GM19467 (cell line): ENCODE data around the gene SLC50A1.
"Not testable (repeated sequence)": the region's sequence is repeated elsewhere in the genome, so short reads cannot be mapped to it uniquely, and the experiment has no call there.

Source experiments
- ATAC-seq: cut with Tn5 transposase; IDR thresholded peaks from one replicate; pipeline ENCODE4 v1.9.1; 2021; ENCODE audit warnings: mild to moderate bottlenecking, moderate library complexity; ENCODE audit not compliant: unreplicated experiment

SLC50A1 gene

DNA sequence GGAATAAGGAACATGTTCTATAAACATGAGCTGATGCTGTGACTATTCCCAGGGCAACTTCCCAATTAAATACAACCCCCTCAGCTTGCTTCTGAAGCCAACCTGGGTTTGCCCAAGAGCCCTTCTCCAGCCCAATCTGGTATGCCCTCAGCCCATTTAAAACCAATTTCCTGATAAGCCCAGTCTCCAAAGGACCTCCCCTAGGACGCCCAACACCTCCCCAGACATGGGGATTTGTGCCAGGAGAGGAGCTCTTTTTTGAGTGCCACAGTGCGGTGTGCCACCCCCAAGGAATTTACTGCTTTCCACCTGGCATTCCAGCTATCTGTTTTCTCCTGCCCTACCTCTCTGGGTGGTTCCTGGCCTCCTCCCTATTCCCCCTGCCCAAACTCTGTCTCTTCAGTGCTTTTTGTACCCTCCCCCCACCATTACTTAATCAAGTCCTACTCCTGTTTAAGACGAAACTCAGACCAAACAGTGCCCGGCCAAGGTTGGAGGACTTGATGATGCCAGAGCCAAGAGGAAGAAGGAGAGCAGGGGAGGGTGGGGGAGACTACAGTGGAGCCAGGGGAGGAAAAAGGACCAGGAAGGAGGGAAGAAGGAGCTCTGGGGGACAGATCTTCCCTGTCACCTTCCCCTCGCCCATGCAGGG is 19.4 kb upstream of the SLC50A1 start:
- ATAC-seq, result no peak

DNA sequence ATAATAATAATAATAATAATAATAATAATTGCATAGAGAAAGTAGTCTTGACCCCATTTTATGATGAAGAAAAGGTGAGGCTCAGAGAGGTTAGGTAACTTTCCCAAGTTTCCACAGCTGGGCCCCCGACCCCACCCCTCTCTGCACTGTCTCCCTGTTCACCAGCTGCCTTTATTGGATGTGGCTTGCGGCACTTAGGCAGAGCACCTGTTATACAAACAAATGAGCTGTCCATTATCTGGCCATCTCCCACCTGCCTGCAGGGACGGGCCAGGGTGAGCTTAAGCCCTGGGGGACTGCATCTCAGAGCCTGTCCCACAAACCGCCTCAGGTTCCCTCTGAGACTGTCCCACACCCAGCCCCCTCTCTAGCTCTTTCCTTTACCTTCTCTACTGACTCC is 18.0 kb upstream of the SLC50A1 start:
- ATAC-seq, result no peak

DNA sequence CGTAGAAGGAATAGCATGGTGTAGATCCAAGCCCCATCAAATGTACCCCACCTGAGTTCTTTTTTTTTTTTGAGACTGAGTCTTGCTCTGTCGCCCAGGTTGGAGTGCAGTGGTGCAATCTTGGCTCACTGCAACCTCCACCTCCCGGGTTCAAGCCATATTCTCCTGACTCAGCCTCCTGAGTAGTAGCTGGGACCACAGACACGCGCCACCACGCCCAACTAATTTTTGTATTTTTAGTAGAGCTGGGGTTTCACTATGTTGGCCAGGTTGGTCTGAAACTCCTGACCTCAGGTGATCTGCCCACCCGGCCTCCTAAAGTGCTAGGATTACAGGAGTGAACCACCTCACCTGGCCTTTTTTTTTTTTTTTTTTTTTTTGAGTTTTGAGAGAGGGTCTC is 17.6 kb upstream of the SLC50A1 start:
- not testable (repeated sequence) for ATAC-seq

DNA sequence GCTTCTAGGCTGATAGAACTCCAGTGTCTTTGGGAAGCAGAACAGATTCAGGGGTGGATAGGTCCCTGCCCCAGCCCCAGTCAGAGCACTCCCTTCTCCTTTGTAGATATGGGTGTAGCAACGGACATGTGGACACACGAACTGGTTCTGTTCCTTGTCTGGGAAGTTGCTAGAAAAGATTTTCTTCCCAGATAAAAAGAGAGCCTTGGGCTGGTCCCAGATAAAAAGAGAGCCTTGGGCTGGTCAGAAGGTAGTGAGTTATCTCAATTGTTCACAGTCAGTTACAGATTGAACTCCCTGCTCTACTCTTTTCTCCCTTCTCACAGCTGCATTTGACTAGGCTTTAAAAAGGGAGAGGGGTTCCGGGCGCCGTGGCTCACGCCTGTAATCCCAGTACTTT is 15.4 kb upstream of the SLC50A1 start:
- no peak for ATAC-seq

DNA sequence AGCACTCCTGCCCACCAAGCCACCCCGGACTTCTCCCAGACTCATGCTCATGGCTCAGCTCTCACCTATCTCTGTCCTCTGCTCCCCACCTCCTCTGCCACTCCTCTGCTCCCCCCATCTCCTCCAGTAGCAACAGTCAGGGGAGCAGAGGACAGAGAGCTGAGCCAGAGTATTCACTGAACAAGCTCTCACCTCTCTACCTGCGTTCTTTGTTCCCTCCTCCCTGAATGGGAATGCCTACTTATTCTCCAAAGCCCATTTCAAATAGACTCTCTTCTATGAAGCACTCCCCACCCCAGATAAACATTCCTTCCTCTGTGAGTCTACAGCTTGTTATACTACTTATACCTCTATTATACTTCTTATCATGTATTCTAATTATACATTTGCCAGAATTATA is 14.4 kb upstream of the SLC50A1 start:
- ATAC-seq, result no peak

DNA sequence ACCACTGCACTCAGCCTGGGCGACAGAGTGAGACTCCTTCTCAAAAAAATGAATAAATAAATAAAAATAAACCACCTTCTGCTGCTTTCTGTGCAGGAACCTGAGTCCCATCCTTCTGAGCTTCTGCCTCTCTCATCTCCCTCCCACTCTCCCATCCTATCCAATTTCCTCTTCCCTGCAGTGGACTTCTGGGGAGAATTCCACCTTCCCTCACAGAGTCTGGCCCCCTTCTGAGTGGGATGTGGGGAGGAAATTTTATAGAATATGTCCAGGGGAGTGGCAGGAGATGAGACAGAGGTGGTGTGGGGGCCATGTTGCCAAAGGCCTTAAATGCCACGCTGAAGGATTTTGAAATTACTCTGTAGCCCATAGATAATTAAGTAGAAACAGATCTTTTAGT is 13.3 kb upstream of the SLC50A1 start:
- ATAC-seq, result no peak

DNA sequence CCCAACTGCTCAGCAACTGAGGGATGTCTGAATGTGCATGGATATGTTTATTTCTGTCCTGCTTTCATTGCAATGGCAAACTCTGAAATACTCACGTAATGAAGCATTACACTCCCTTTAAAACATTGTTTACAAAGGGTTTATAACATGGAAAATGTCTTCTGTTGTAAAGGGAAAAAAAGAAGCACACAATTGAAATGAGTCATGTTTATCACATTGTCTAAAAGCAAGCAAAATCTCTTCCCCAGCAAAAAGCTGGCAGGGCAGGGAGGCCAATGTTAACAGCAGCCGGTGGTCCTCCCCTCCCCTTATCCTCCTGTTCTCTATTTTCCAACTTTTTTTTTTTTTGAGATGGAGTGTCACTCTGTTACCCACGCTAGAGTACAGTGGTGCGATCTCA is 11.9 kb upstream of the SLC50A1 start:
- ATAC-seq, result no peak

DNA sequence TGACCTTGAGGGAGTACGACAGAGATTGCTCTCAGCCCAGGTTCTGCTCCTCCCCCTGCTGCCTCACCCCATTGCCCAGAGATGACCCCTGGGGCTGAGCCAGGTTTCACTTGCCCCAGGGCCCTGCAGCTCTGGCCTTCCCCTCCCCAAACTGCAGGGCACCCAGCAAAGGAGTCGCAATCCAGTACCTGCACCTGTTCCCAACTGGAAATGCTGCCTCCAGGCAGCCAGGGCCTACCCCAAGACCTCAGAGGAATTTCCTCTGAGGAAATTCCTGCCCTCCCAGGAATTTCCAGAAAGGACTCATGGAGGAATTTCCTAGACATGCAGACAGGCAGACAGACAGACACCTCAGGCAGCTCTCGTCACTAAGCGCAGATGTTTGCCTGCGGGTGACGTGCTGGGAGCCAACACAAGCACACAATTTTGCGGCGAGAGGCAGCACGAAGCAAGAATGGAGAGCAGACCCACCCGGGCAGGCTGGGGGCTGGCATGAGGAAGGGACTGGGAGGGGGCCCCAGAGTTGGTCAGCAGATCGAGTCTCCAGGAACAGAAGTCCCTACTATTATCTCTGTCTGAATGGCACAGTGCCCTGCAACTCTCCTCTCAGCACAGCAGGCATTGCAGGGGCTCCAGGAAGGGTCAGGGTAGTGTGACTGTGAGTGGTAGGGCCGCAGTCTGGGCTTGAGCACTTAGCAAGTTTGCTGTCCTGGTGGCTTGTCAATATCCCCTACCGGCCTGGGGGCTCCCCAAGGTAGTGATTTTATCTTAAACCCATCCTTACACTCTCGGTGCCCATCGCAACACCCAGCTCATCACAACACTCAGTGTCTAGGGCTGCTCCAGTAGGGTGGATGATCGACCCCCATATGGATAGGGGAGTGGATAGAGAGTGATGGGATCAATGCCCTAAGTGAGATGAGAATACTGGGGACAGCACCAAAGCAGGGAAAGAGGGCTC is 10.9 kb upstream of the SLC50A1 start:
- ATAC-seq, result no peak

DNA sequence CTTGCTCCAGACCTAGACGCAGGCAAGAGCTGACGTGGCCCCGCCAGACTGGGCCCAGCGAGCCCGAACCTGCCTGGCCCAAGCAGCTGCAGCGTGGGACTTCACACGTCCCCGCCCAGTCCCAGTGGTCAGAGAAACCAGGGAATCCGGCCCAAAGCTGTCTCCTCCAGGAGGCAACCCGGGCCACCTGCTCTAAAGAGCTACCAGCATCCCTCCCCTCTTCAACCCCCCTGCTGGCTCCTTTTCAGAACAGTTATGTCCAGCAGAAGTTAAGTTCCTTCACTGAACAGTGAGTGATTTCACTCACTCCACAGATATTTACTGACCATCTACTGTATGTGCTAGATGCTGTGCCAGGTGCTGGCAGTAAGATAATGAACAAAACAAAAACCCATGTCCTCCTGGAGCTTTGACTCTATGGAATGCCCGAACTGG is 10.1 kb upstream of the SLC50A1 start:
- no peak for ATAC-seq

DNA sequence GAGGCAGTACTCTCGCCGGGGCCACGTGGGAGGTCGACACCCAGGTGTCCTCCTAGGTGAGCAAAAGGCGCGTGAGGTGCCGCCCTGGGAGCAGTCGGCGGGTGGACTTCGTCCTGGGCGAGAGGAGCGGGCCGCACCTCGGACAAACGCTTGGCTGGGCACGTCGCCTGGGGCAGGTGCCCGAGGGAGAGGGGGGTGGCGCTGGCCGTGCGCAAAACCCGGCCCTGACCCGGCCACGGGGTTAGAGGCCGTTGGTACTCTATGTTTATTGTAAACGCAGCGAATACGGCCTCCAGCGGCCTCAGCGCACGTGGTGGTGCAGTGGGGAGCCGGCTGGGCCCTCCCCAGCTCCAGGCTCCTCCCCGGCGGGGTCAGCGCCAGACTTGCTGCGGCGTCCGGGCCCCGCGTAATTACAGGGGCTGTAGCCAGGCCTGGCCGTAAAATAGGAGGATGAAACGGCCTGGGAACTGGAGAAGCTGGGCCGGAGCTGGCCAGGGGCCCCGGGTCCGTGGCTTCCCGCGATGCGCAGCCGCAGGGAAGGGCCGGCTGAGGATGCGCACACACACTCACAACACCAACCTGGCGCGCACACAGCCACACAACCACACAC is 9.6 kb upstream of the SLC50A1 start:
- no peak for ATAC-seq

DNA sequence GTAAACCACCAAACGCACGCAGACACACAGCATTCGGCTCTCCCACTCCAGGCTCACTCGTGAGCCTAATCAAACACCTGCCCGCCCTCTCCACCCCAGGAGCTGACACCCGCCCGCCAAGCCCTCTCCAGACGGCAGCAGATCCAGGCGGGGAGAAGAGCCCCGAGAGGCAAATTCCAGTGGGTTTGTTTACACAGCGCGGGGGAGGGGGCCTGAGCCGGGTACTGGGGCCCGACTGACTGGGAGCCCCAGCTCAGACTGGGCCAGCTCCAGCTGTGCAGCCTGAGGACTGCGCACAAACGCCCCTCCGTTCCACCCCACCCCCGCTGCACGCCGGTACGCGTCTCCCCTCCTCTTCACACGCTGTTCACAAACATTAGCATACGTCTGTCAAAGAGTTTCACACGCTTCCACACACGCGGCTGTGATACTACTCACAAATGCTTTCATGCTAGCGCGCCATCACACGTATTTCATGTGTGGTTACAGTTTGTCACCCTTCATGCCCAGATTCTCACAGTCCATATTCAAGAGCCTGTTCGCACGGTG is 9.0 kb upstream of the SLC50A1 start:
- no peak for ATAC-seq

DNA sequence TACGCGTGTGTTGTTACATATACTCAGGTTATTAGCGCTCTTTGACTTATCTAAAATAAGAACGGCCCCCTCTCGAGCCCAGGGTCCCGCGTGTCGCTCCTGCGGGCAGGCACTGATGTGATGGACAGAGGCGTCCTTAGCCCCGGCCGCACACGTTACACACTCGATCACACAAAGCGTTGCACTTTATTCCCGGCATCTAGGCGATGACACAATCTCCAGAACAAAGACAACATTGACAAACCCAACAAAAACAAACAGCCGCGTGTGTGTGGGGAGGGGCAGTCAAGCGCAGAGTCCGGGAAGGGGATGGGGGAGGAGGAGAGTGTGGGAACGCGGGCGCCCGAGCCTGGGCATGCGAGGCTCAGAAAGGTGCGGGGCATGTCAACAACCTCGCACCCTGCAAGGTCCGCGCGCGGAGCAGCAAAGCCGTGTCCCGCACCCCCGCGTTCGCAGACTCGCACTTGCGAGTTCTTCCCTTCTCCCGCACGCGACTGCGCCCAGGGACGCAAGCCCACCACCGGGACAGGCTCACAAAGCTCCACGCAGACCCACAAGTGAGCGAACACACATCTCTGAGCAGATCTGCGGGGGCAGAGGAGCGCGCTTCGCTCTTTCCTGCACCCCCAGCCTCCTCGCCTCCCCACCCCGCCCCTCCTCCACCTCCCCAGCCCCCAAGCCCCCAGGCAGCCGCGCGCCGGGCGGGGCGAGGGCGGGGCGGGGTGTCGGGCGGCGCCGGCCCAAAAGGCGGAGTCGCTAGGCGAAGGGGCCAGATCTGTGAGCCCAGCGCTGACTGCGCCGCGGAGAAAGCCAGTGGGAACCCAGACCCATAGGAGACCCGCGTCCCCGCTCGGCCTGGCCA is 8.3 kb upstream of the SLC50A1 start, which contains the start of gene EFNA1:
EFNA1 (plus strand) TSS at position 772 of the 862 bp plus-strand sequence. CDS start 102 bp downstream, outside the sequence.
- no peak for ATAC-seq

DNA sequence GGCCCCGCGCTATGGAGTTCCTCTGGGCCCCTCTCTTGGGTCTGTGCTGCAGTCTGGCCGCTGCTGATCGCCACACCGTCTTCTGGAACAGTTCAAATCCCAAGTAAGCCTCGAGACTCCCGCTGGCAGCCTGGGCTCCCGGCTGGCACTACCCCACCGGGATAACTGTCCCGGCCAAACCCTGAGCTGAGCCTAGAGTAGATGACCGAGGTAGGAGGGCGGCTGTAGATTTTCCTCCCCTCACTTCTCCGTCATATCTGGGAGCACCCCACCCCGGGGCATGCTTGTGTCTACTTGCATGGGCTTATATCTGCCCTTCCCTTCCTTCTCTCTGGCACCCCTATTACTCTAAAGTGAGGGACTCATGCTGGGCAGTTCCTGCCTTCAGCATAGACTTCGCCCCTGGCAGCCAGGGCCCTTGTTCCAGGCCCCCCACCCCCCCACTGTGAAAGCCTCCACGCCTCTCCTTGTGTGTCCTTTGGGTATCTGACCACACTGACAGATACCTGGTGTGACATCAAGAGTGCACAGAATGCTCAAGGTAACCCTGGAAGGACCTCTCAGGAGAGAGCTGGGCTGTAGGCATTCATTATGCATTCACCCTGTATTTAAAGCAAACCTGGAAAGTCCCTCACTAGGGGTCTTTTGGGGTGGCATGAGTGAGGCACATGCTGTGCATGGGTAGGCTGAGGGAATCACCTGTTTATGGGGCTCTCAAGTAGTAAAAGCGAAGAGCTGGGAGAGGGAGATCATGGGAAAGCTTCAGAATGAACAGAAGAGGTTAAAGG is 7.5 kb upstream of the SLC50A1 start:
- no peak for ATAC-seq

DNA sequence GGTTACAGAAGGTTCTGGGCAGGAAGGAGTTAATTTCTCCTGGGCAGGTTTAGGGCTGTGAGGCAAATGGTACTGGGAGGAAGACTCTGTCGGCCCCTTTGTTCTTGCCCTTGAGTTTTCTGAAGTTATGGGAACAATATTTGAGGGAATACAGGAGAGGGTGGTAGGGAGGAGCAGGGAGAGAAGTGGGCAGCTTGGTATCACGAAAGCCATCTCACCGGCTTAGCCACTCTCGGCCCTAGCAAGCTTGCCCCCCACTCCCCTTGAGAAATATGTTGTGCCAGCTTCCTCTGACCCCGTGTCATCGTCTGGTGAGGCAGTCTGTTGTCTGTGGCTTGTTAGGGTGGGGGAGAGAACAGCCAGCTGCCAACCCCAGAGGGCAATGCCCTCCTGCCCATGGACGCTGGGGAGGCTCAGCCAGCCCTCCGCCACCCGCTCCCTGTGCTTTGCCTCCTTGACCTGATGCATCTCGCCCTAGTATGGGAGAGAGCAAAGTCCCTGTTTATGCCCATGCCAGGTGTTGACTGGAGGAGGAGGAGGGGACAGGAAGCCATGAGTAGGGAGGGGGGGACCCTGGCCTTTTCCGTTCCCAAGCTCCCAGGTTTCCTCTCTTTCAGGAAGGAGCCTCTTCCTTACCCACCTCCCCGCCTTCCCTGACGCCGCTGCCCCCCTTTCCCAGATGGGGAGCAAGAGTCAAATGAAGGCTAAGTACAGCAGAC is 6.7 kb upstream of the SLC50A1 start:
- no peak for ATAC-seq

DNA sequence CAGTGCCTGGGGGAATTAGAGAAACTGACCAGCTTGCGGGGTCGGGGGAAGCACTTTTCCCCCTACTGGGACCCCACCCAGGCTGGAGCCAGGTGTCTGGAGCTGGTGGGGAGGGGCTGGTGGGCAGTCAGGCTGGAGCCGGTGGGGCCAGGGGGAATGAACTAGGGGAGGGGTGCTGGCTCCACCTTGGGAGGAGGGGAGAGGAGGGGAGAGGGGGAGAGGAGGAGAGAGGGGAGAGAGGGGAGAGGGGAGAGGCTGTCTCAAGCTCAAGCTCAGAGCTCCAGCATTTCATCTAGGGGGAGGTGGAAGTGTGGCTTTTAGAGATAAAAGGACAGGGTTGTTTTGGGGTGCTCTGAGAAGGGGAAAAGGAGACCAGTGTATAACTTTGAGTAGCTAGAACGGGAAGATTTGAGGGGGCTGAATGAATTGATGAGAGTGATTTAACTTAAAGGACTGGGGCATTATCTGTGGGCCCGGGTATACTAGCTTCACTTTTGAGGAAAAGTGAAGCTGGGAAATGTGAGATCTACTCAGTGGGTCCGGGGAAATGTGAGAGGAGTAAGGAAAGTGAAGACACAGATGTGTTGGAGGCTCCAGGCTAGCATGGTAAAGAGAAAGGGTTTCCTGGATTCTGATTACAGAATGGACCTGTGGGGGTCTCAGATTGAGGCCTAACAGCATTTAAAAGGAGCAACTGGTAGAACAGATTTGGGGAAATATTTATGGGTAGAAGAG is 5.2 kb upstream of the SLC50A1 start:
- ATAC-seq, result no peak

DNA sequence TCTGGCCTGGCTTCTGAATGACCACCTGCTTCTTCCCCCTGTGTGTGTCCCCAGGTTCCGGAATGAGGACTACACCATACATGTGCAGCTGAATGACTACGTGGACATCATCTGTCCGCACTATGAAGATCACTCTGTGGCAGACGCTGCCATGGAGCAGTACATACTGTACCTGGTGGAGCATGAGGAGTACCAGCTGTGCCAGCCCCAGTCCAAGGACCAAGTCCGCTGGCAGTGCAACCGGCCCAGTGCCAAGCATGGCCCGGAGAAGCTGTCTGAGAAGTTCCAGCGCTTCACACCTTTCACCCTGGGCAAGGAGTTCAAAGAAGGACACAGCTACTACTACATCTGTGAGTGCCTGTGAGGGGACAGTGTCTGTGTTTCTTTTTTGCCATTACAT is 4.4 kb upstream of the SLC50A1 start:
- ATAC-seq, result no peak

DNA sequence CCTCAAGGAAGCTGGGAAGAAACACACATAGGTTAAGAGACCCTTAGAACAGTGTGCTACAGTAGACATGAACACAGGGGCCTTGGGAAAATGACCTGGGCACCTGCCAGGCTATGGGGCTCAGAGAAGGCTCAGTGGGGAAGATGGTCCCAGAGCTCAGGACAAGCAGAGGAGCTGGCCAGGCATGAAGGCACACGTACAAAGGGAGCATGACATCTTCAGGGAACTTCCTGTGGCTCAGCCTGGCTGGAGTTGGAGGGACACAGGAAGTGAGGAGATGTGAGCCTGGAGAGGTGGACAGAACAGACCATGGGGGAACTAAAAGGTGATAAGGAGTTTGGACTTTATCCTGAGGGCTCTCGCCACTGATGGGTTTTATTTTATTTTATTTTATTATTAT is 3.8 kb upstream of the SLC50A1 start:
- ATAC-seq, result no peak

DNA sequence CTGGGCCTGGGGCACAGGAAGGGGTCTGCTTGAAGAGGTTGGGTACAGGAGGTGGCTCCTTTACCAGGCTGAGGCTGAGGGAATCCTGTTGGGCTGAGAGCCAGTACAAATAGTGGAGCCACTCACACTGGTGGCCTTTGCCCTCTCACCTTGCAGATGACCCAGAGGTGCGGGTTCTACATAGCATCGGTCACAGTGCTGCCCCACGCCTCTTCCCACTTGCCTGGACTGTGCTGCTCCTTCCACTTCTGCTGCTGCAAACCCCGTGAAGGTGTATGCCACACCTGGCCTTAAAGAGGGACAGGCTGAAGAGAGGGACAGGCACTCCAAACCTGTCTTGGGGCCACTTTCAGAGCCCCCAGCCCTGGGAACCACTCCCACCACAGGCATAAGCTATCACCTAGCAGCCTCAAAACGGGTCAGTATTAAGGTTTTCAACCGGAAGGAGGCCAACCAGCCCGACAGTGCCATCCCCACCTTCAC is 1.8 kb upstream of the SLC50A1 start:
- no peak for ATAC-seq
